Measurements from ENCODE around the gene RLF.
A peak's percentile ranks its signal among the peaks of the same experiment; 100 is the strongest.

RLF gene

DNA sequence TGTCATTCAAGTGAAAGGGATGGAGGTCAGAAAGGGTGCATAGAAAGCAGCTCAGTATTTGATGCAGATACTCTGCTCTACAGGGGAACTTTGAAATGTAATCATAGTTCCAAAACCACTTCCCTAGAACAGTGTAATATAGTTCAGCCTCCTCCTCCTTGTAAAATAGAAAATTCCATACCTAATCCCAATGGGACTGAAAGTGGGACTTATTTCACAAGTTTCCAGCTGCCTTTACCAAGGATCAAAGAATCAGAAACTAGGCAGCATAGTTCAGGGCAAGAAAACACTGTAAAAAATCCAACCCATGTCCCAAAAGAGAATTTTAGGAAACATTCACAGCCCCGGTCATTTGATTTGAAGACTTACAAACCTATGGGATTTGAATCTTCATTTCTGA is 78.4 kb downstream of the RLF start:
- no peak for DNase-seq

DNA sequence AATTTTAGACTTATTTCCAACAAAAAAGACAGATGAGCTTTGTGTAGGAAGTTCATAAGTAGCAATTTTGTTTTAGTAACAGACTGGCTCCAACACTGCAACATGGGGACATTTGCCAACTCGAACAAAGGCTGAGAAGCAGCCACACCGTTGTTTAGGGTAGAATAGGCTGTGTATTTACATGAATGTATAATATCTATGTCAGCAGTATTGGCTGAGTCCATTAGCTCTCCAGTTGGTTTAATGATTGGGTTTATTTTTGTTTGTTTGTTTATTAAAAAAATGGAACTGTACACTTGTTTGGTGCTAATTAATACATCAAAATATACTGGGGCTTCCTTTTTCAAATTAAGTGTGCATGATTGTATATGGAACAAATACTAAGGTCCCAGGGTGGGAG is 79.2 kb downstream of the RLF start:
- DNase-seq: no peak

DNA sequence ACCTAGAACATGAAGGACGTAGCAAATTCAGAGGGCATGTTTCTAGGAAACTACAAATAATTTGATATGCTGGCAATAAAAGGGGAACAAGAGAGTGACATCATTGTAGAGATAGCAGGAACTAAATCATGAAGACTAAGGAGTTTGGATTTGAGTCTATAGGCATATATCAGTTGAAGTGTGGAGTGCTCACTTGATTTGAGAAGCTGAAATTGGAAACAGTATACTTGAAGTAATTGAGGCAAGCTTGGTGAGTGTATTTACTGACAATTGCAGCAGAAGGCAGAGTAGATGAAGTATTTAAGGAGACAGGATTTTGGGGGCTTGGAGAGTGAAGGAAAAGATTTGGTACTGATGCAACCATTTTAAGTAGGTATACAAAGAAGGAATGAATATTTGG is 80.2 kb downstream of the RLF start:
- no peak for DNase-seq

DNA sequence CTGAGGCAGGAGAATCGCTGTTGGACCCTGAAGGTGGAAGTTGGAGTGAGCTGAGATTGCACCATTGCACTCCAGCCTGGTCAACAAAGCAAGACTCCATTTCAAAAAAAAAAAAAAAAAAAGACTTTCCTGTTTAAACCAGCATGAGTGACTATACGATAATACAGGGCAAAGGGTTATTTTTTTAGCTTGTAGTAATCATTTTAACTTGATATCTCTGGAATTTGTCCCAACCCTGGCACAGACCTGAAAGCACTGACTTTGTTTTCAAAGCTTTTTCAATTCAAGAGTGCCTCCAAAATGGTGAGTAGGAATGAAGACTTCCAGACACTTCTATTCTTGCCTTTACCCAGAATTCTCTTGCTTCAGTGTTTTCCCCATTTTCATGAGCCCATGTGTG is 82.2 kb downstream of the RLF start:
- no peak for DNase-seq

DNA sequence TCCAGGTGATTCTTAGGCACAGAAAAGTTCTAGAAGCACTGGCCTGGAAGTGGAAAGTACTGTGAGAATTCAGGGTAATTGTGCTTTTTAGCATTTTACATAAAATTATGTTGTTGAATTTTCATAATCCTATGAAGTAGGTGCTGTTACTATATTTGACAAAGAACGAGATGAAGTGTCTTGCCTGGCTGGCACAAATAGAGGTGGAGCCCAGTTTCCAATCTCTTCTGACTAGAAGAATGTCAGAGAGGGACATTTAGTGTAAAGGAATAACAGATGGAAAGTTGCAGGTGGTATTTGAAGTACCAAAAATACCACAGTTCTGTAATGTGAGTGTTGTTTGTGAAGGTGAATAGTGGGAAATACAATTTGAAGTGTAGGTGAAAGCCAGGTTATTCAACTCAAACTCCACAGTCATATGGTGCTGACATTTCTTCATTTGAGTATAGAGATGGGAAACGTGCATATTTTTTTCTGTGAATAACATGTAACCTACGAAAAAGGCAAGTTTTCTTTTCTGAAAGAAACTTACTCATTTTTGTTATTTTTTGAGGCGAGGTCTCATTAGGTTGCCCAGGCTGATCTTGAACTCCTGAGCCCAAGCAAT is 83.1 kb downstream of the RLF start:
- no peak for DNase-seq

DNA sequence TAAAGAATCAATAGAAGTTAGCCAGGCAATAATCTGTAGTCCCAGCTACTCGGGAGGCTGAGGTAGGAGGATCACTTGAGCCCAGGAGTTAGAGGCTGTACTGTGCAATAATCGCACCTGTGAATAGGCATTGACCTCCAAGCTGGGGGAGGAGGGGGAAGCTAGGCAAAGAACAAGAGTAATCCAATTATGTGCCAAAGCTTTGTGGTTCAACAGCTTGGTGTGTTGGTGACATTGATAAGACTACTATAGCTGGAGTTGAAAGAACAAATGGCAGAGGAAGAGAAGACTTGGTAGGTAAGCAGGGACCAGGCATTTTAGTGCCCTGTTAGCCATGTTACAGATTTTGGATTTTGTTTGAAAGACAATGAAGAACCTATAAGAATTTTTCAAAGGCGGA is 84.5 kb downstream of the RLF start:
- DNase-seq: no peak

- no peak for DNase-seq
Measured at GRCh38 chr1:40247655-40248054, 86.5 kb downstream of the RLF start, which contains the start of gene TMCO2. TSS of gene TMCO2 (plus strand) at chr1:40247937. CDS start at chr1:40247994, 57 bp downstream.

- no peak for DNase-seq
Measured at GRCh38 chr1:40248412-40248811, 87.2 kb downstream of the RLF start.

DNA sequence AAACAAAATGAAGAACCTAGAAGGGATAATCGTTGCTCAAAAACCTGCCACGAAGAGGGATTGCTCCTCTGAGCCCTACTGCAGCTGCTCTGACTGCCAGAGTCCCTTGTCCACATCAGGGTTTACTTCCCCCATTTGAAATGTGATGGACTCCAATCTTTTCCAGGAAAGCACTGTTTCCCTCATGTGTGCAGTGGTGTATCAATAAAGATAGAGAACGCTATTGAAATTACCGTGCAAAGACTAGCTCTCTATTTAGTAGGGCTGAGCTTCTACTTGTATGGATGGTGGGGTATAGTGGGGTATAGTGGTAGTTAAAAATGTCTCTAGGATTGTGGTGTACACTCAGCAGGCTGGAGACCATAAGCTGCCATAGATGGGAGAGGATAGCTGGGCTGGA is 90.3 kb downstream of the RLF start:
- DNase-seq: no peak

- DNase-seq: no peak
Measured at GRCh38 chr1:40252601-40253000, 91.4 kb downstream of the RLF start.

GRCh38 chr1:40255231-40255630 is 94.0 kb downstream of the RLF start:
- DNase-seq: no peak

- DNase-seq: no peak
Measured at GRCh38 chr1:40256401-40257084, 95.4 kb downstream of the RLF start.

DNA sequence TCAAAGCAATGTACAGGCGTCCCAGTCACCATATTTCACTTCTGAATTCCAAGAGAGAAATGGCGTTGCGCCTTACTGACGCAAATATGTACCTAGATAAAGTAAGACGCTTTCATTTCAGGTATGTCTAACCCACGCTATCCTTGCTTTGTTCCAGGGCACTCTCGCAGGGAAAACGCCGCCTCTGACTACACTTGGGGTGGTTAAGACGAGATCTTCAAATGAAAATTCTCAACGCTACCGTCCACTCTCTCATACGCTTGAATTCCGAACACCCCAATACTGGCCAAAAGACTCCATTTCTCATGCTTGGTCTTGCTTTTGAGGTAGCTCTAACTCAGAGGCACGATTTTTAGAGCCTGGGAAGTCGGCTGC is 96.1 kb downstream of the RLF start:
- no peak for DNase-seq

GRCh38 chr1:40257688-40258444 is 96.7 kb downstream of the RLF start, which contains the start of gene ZMPSTE24:
TSS of gene ZMPSTE24 (plus strand) at chr1:40258236. CDS start at chr1:40258272, 36 bp downstream.
- peak; percentile 86 for DNase-seq

DNA sequence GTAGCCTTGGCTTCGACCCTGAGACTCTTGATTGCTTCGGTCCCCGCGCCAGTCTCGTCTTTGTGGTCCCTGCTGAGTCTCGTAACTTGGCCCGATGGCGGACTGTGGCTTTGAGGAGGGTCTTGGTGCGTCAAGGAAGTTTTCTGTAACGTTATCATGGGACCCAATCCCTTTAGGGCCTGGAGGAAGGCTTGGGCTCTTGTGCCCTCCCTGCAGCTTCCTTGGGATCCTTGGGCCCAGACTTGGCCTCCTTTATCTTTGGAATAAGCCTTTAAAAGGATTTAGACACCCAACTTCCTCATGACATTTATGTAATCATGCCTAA is 97.2 kb downstream of the RLF start:
- no peak for DNase-seq

GRCh38 chr1:40264354-40264781 is 103.2 kb downstream of the RLF start:
- DNase-seq: no peak

- DNase-seq: no peak
Measured at GRCh38 chr1:40265298-40265697, 104.1 kb downstream of the RLF start.

GRCh38 chr1:40265919-40266318 is 104.7 kb downstream of the RLF start:
- DNase-seq: no peak

DNA sequence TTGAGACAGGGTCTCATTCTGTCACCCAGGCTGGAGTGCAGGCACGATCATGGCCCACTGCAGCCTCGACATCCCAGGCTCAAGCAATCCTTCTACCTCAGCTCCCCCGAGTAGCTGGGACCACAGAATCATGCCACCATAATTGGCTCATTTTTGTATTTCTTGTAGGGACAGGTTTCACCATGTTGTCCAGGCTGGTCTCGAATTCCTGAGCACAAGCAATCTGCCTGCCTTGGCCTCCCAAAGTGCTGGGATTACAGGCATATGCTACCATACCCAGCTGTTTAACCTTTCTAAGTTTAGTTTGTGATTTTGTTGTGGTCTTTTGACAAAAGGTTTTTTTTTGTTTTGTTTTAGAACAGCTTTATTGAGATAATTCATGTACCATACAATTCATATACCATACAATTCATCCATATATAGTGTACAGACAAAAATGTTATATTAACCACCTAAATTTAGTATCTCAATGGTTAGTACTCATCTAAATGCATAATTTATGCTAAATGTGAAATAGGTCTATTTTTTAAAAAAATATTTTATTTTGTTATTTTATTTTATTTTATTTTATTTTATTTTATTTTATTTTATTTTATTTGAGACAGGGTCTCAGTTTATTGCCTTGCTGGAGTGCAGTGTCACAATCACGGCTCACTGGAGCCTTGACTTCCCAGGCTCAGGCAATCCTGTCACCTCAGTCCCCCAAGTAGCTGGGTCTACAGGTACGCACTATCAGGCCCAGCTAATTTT is 105.8 kb downstream of the RLF start:
- DNase-seq: no peak

DNA sequence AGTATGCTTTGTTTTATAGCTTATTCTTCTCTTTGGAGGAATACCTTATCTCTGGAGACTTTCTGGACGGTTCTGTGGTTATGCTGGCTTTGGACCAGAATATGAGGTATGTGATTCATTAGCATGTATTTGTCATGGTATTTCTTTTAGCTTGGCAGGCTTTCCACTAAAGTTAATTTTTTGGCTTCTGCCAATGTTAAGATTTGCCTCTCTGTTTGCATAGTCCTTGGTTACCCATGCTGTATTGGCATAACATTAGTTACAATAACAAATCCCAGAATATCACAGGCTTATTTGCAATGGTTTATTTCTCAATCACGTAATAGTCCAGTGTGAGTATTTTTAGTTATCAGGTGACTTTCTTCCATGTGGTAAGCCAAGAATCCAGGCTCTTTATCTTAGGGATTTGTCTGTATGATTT is 106.6 kb downstream of the RLF start:
- DNase-seq: no peak

DNA sequence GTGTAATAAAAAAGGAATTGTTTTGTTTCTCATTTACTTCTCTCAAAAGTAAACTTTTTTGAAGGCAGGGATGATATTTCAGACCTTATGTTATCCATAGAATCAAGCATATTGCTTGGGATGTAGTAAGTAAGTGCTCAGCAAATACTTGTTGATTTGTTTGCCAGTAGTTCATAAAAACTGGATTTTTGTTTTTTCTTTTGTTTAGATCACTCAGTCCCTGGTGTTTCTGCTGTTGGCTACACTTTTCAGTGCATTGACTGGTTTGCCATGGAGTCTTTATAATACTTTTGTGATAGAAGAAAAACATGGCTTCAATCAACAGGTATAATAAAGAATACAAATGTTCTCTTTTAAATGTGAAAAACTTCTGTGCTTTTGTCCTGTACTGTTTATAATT is 107.0 kb downstream of the RLF start:
- DNase-seq: no peak

- DNase-seq: no peak
Measured at GRCh38 chr1:40270152-40270834, 109.1 kb downstream of the RLF start.
